ENCODE results near the gene NEDD4L.
"Not testable (repeated sequence)": the region's sequence is repeated elsewhere in the genome, so short reads cannot be mapped to it uniquely, and the experiment has no call there.

Gene NEDD4L

GRCh38 chr18:58272209-58272608 lies 228.2 kb downstream of the NEDD4L start:
- TF ChIP-seq SUZ12 (IDR thresholded peaks at IDR 0.05; ENCODE audit: extremely low read depth, insufficient read depth, insufficient read length) (no peak), YY1 (IDR thresholded peaks at IDR 0.05; ENCODE audit: insufficient read depth, insufficient read length) (no peak), ZNF274 (IDR thresholded peaks at IDR 0.05; ENCODE audit: low read depth, low read length) (no peak)
- no peaks in the 10 kb centered on the region for H3K4me1 ChIP-seq (ENCODE audit: insufficient read depth, insufficient read length)
- DNase-seq (ENCODE audit: low read depth, low spot score) = no peak
- no peaks in the 10 kb centered on the region for H3K9me3 ChIP-seq (ENCODE audit: insufficient read depth, low read length)
- no peak overlapping the region for H3K9ac ChIP-seq (ENCODE audit: insufficient read length, low read depth)
- no peaks in the 10 kb centered on the region for H3K36me3 ChIP-seq (ENCODE audit: insufficient read depth, insufficient read length, low read length)
- no peak overlapping the region for H3K4me3 ChIP-seq (ENCODE audit: insufficient read length, low read depth)
- H3K27me3 ChIP-seq (ENCODE audit: insufficient read depth, insufficient read length) = no peaks in the 10 kb centered on the region

GRCh38 chr18:58272779-58273435 lies 228.9 kb downstream of the NEDD4L start:
- Histone ChIP-seq H3K4me1 (ENCODE audit: insufficient read depth, insufficient read length) (no peaks in the 10 kb centered on the region), H3K4me3 (ENCODE audit: insufficient read length, low read depth) (no peak overlapping the region), H3K9me3 (ENCODE audit: insufficient read depth, low read length) (no peaks in the 10 kb centered on the region), H3K27me3 (ENCODE audit: insufficient read depth, insufficient read length) (no peaks in the 10 kb centered on the region), H3K36me3 (ENCODE audit: insufficient read depth, insufficient read length, low read length) (no peaks in the 10 kb centered on the region), H3K9ac (ENCODE audit: insufficient read length, low read depth) (no peak overlapping the region)
- TF ChIP-seq ZNF274 (IDR thresholded peaks at IDR 0.05; ENCODE audit: low read depth, low read length) = no peak
- no peak for DNase-seq (ENCODE audit: low read depth, low spot score)

GRCh38 chr18:58275176-58275575 lies 231.2 kb downstream of the NEDD4L start:
- Histone ChIP-seq H3K4me1 (ENCODE audit: insufficient read depth, insufficient read length) (no peaks in the 10 kb centered on the region), H3K4me3 (ENCODE audit: insufficient read length, low read depth) (no peak overlapping the region), H3K36me3 (ENCODE audit: insufficient read depth, insufficient read length, low read length) (no peaks in the 10 kb centered on the region), H3K27me3 (ENCODE audit: insufficient read depth, insufficient read length) (no peaks in the 10 kb centered on the region), H3K9ac (ENCODE audit: insufficient read length, low read depth) (no peak overlapping the region), H3K9me3 (ENCODE audit: insufficient read depth, low read length) (no peaks in the 10 kb centered on the region)
- DNase-seq (ENCODE audit: low read depth, low spot score) = no peak
- TF ChIP-seq ZNF274 (IDR thresholded peaks at IDR 0.05; ENCODE audit: low read depth, low read length) = no peak
- no peak for TF ChIP-seq SUZ12 (IDR thresholded peaks at IDR 0.05; ENCODE audit: extremely low read depth, insufficient read depth, insufficient read length)
- no peak for TF ChIP-seq YY1 (IDR thresholded peaks at IDR 0.05; ENCODE audit: insufficient read depth, insufficient read length)

- Histone ChIP-seq H3K9me3 (ENCODE audit: insufficient read depth, low read length) (no peaks in the 10 kb centered on the region), H3K36me3 (ENCODE audit: insufficient read depth, insufficient read length, low read length) (no peaks in the 10 kb centered on the region), H3K4me1 (ENCODE audit: insufficient read depth, insufficient read length) (no peaks in the 10 kb centered on the region), H3K9ac (ENCODE audit: insufficient read length, low read depth) (no peak overlapping the region), H3K27me3 (ENCODE audit: insufficient read depth, insufficient read length) (no peaks in the 10 kb centered on the region), H3K4me3 (ENCODE audit: insufficient read length, low read depth) (no peak overlapping the region)
- DNase-seq (ENCODE audit: low read depth, low spot score) = no peak
- TF ChIP-seq YY1 (IDR thresholded peaks at IDR 0.05; ENCODE audit: insufficient read depth, insufficient read length) (no peak), SUZ12 (IDR thresholded peaks at IDR 0.05; ENCODE audit: extremely low read depth, insufficient read depth, insufficient read length) (no peak), ZNF274 (IDR thresholded peaks at IDR 0.05; ENCODE audit: low read depth, low read length) (no peak)
Observed at GRCh38 chr18:58276789-58277739, 233.0 kb downstream of the NEDD4L start.

GRCh38 chr18:58279504-58280175 lies 235.6 kb downstream of the NEDD4L start:
- H3K4me1 ChIP-seq (ENCODE audit: insufficient read depth, insufficient read length) = no peaks in the 10 kb centered on the region
- TF ChIP-seq SUZ12 (IDR thresholded peaks at IDR 0.05; ENCODE audit: extremely low read depth, insufficient read depth, insufficient read length) = no peak
- TF ChIP-seq YY1 (IDR thresholded peaks at IDR 0.05; ENCODE audit: insufficient read depth, insufficient read length) = no peak
- TF ChIP-seq ZNF274 (IDR thresholded peaks at IDR 0.05; ENCODE audit: low read depth, low read length) = no peak
- H3K9ac ChIP-seq (ENCODE audit: insufficient read length, low read depth) = no peak overlapping the region
- H3K27me3 ChIP-seq (ENCODE audit: insufficient read depth, insufficient read length) = no peaks in the 10 kb centered on the region
- H3K9me3 ChIP-seq (ENCODE audit: insufficient read depth, low read length) = no peaks in the 10 kb centered on the region
- H3K4me3 ChIP-seq (ENCODE audit: insufficient read length, low read depth) = no peak overlapping the region
- H3K36me3 ChIP-seq (ENCODE audit: insufficient read depth, insufficient read length, low read length) = no peaks in the 10 kb centered on the region
- DNase-seq (ENCODE audit: low read depth, low spot score) = no peak

- H3K4me1 ChIP-seq (ENCODE audit: insufficient read depth, insufficient read length) = no peaks in the 10 kb centered on the region
- H3K36me3 ChIP-seq (ENCODE audit: insufficient read depth, insufficient read length, low read length) = no peaks in the 10 kb centered on the region
- no peaks in the 10 kb centered on the region for H3K9me3 ChIP-seq (ENCODE audit: insufficient read depth, low read length)
- no peaks in the 10 kb centered on the region for H3K27me3 ChIP-seq (ENCODE audit: insufficient read depth, insufficient read length)
- no peak overlapping the region for H3K4me3 ChIP-seq (ENCODE audit: insufficient read length, low read depth)
- no peak for DNase-seq (ENCODE audit: low read depth, low spot score)
- no peak for TF ChIP-seq YY1 (IDR thresholded peaks at IDR 0.05; ENCODE audit: insufficient read depth, insufficient read length)
- TF ChIP-seq ZNF274 (IDR thresholded peaks at IDR 0.05; ENCODE audit: low read depth, low read length) = no peak
- no peak for TF ChIP-seq SUZ12 (IDR thresholded peaks at IDR 0.05; ENCODE audit: extremely low read depth, insufficient read depth, insufficient read length)
- no peak overlapping the region for H3K9ac ChIP-seq (ENCODE audit: insufficient read length, low read depth)
Observed at GRCh38 chr18:58280191-58280590, 236.2 kb downstream of the NEDD4L start.

- H3K9ac ChIP-seq (ENCODE audit: insufficient read length, low read depth); H3K9me3 ChIP-seq (ENCODE audit: insufficient read depth, low read length); H3K36me3 ChIP-seq (ENCODE audit: insufficient read depth, insufficient read length, low read length); DNase-seq (ENCODE audit: low read depth, low spot score); H3K27me3 ChIP-seq (ENCODE audit: insufficient read depth, insufficient read length); H3K4me1 ChIP-seq (ENCODE audit: insufficient read depth, insufficient read length); H3K4me3 ChIP-seq (ENCODE audit: insufficient read length, low read depth): not testable (repeated sequence)
Observed at GRCh38 chr18:58282872-58283271, 238.8 kb downstream of the NEDD4L start.

All from NT2/D1 (cell line).